NCI-H1694 treated with DMSO at 0.1 percent for 48 hours (cell line): ENCODE measurements around the gene DDX6.

Experiments
- DNase-seq: peaks from one replicate; lab custom pipeline; 2025; lab: John Stamatoyannopoulos, UW

The DDX6 gene

GRCh38 chr11:118699506-118700220 is 91.3 kb downstream of the DDX6 start:
- no peak for DNase-seq
